GM19035 (cell line): ENCODE data around the gene SIGLEC1.

Experiments used
- ATAC-seq: cut with Tn5 transposase; IDR thresholded peaks from one replicate; pipeline ENCODE4 v1.9.1; 2021; ENCODE audit not compliant: unreplicated experiment

Gene SIGLEC1

GRCh38 chr20:3702611-3703391 is 9.6 kb downstream of the SIGLEC1 start:
- ATAC-seq: no peak

DNA sequence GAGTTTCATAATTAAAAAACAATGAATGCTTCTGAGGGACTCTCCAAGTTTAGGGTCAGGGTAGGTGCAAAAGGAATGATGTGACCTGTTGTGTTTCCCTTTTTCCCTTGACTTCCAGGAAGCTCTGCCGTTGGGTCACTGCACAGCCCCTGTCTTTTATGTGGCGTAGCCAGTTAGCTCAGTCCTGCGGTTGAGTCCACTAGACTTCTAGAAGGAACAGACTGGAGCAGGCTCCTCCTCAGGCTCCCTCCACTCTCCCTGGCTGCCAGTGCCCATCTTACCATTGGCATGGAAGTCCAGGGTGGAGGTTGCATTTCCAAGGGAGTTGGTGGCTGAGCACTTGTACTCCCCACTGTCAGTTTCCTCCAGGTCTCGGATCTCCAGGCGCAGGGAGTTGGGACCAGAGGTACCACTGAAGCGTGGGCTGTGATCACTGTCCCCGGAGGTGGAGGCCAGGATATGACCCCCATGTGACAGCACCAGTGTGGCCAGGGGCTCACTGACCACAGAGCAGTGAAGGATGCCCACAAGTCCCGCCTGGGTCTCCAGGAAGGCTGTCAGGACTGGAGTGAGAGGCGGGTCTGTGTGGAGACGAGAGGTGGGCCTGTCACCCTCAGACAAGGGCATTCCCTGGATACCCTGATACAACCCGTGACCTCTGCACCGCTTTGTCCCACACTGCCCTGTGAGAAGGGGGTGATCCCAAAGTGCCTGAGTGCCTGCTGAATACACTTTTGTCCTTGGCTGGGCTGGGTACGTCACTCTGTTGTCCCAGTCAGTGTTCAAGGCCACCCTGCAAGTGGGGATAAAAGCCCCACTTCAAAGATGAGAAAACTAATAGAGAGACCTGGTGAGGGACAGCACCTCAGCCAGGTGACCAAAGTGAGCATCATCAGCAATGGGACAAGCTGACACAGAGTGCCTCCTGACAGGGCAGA is 11.1 kb downstream of the SIGLEC1 start:
- ATAC-seq: no peak

- ATAC-seq: no peak
Observed at GRCh38 chr20:3699037-3699436, 13.4 kb downstream of the SIGLEC1 start.

- ATAC-seq: no peak
Observed at GRCh38 chr20:3698591-3699001, 13.8 kb downstream of the SIGLEC1 start.

- ATAC-seq: no peak
Observed at GRCh38 chr20:3697588-3698305, 14.7 kb downstream of the SIGLEC1 start.

GRCh38 chr20:3696745-3697587 is 15.4 kb downstream of the SIGLEC1 start:
- ATAC-seq: no peak

- no peak for ATAC-seq
Observed at GRCh38 chr20:3696200-3696599, 16.2 kb downstream of the SIGLEC1 start.

- no peak for ATAC-seq
Observed at GRCh38 chr20:3694864-3695263, 17.5 kb downstream of the SIGLEC1 start.

GRCh38 chr20:3693376-3693775 is 19.0 kb downstream of the SIGLEC1 start:
- no peak for ATAC-seq

DNA sequence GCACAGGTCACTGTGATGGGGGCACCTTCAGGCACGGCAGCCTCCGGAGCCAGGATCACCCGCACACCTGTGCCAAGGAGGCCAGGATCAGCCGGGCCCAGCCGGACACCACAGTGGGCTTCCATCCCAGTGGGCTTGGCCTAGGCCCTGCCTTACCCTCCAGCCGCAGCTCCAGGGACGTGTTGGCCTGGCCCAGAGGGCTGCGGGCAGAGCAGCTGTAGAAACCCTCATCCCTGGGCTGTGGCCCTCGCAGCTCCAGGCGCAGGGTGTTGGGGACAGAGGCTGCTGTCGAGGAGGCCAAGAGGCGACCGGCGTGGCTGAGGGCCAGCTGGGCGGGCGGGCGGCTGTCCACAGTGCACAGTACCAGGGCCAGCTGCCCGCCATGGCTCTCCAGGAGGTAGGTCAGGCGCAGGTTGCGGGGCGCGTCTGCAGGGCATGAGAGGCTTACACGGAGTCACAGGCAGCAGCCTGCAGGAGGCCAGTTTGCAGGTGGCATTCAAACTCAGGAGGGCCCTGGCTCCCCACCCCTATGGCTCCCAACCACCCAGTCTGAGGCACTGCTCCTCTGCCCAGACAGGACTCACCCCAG is 19.6 kb downstream of the SIGLEC1 start:
- no peak for ATAC-seq

DNA sequence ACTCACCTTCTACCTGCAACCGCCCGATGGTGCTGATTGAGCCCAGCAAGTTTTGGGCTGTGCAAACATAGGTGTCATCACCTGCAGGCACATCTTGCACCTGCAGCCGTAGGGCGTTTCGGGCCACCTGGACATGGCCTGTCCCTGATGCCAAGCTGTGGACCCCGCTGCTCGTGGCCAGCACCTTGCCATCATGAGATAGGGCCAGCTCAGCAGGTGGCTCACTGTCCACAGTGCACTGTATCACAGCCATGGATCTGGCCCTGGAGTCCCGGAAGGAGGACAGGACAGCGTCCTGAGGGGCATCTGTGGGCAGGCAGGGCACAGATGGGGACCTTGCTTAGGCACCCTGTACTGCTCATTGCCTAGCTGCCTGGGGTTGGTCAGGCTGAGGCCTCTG is 20.5 kb downstream of the SIGLEC1 start:
- no peak for ATAC-seq

- no peak for ATAC-seq
Observed at GRCh38 chr20:3691306-3691705, 21.1 kb downstream of the SIGLEC1 start.

DNA sequence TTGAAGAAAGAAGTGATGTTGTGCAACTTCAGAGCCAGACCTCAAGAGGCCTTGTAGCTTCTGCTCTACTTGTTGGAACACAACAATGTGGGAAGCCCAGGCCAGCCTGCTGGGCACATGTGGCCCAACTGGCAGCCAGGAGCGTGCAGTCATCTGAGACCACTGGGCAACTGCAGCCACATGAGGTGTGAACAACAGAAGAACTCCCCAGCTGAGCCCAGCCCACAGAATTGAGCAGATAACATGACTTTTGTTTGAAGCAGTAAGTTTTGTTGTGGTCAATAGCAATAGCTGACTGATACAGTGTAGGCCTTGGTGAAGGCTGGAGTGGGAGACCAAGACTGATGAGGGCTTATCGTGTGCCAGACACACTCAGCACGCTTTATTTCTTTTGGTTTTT is 22.0 kb downstream of the SIGLEC1 start:
- ATAC-seq: no peak

DNA sequence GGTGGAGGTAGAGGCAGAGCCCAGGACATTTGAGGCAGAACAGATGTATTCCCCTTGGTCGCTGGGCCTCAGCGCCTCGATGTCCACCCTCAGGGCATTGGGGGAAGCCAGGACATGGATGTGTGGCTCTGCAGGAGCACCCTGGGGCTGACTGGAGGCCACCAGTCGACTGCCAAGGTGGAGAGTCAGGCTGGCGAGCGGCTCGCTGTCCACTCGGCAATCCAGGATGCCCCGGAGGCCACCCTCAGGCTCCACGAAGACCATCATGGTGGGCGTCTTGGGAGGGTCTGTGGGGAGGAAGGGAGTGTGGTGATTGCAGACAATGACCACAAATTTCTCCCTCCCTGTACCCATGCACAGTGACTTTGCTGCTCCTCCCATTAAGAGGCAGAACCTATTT is 22.4 kb downstream of the SIGLEC1 start:
- ATAC-seq: no peak

DNA sequence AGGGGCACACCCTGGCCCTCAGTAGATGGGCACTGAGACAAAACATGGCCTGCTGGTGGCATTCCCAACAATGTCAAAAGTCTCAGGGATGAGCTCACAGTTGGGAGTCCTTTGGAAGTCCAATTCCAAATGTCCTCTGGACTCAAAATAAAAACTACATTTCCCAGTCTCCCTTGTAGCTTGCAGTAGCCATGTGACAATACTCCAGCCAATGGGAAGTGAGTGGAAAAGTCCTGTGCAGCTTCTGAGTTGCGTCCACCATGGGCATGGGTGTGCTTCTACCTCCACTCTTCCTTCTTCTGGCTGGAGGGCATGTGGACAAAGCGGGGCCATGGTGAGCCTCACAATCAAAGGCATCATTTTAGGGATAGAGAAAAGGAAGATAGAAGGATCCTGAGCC is 24.7 kb downstream of the SIGLEC1 start:
- no peak for ATAC-seq

DNA sequence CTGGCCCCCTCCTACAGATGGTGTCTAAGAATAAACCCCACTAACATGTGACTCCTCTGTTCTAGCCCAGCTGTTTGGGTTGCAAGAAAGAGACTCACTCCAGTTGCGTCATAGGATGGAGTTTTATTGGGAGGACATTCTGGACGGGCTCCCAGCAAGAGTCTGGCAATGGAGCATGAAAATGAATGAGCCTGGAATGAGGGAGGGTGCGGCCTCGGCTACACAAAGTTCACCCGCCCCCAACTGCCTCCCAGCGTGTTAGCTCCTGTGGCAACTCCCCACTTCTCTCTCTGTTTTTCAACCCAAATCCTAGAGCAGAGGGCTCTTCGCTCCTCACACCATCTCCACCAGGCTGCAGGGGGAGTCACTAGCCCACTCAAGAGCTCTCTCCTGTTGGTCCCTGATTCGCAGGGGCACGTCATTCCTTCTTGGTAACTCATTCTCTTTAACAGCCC is 25.5 kb downstream of the SIGLEC1 start:
- ATAC-seq: no peak

DNA sequence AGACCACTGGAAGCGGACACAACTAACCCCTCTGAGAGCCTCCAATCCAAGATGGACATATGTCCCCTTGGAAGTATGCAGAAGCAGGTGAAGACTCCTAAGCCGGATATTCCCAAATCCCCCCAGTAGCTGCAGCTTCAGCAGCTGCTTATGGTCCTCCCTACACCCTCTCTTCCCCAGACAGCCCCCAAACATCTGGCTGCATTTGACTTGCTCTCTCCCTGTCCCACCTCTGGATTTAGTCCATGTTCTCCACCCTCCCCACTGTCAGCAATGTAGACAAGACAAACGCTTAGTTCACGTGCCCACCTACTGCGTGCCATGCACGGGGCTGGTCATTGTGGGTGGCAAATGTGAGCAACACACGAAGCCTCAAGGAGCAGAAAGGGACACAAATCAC is 26.0 kb downstream of the SIGLEC1 start:
- no peak for ATAC-seq

GRCh38 chr20:3685341-3685740 is 27.1 kb downstream of the SIGLEC1 start:
- ATAC-seq: no peak

GRCh38 chr20:3681931-3682781 is 30.2 kb downstream of the SIGLEC1 start, which contains the start of gene ADAM33:
Gene ADAM33, minus strand, starts transcription at chr20:3682010. Its CDS starts 6 bp downstream, at chr20:3682004.
- ATAC-seq: no peak
